Measurements from ENCODE around the gene SIM2.

- TF ChIP-seq, protein P1, sequence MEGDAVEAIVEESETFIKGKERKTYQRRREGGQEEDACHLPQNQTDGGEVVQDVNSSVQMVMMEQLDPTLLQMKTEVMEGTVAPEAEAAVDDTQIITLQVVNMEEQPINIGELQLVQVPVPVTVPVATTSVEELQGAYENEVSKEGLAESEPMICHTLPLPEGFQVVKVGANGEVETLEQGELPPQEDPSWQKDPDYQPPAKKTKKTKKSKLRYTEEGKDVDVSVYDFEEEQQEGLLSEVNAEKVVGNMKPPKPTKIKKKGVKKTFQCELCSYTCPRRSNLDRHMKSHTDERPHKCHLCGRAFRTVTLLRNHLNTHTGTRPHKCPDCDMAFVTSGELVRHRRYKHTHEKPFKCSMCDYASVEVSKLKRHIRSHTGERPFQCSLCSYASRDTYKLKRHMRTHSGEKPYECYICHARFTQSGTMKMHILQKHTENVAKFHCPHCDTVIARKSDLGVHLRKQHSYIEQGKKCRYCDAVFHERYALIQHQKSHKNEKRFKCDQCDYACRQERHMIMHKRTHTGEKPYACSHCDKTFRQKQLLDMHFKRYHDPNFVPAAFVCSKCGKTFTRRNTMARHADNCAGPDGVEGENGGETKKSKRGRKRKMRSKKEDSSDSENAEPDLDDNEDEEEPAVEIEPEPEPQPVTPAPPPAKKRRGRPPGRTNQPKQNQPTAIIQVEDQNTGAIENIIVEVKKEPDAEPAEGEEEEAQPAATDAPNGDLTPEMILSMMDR (IDR thresholded peaks at IDR 0.05), result no peak
- TF ChIP-seq POLR2A (IDR thresholded peaks at IDR 0.05) (no peak), EP300 (IDR thresholded peaks at IDR 0.05) (no peak)
Observed at GRCh38 chr21:36768496-36768895, 69.6 kb downstream of the SIM2 start.
